Right atrium auricular region (tissue), 2 donors: ENCODE results near the gene ZDHHC8. TPM values are rescaled to one million over a fixed set of nuclear protein-coding genes. Genes with fewer than 3 reads are reported as not detected.

Experiments
- DNase-seq: peaks from one replicate; pipeline ENCODE4 v3.0.0-alpha.2; 2019; ENCODE audit warnings: low spot score
- H3K27ac ChIP-seq, 2 donors: fragments of 200-600 bp; sonication (generic); 1 replicate in 1 of 2; 2 replicates in 1 of 2; pipeline ENCODE4 v1.5.1; 2016 to 2019
- H3K27me3 ChIP-seq, 2 donors: fragments of 200-600 bp; sonication (generic); one replicate each; pipeline versions ENCODE4 v1.5.1 to v1.6.0; 2017 to 2019
- H3K36me3 ChIP-seq: fragments of 200-600 bp; sonication (generic); one replicate; pipeline ENCODE4 v1.5.1; 2016
- H3K4me1 ChIP-seq, 2 donors: fragments of 200-600 bp; sonication (generic); one replicate each; pipeline versions ENCODE4 v1.5.1 to v1.6.0; 2017 to 2019
- H3K4me3 ChIP-seq, 2 donors: fragments of 200-600 bp; sonication (generic); 1 replicate in 1 of 2; 2 replicates in 1 of 2; pipeline ENCODE4 v1.5.1; 2017 to 2019; ENCODE audit warnings: mild to moderate bottlenecking in 1 of 2, moderate library complexity in 1 of 2
- H3K9me3 ChIP-seq, 2 donors: fragments of 200-600 bp; sonication (generic); one replicate each; pipeline ENCODE4 v1.5.1; 2019
- total RNA-seq, 2 donors: library from RNA; depleted of rRNA; stranded (reverse); fragments of >200 nt; gene quantifications; one replicate each; pipeline ENCODE4 v1.1.0, GENCODE V29; 2016
- TF ChIP-seq, protein P1 (sequence below), 2 donors: fragments of 200-600 bp; sonication (generic); IDR thresholded peaks; one replicate each; pipeline ENCODE4 v1.5.1; 2019; ENCODE audit warnings: antibody characterized with exemption in 2 of 2

Gene ZDHHC8
- total RNA-seq, 2 donors from 2014 or later, result 13.5 to 16.6 TPM

DNA sequence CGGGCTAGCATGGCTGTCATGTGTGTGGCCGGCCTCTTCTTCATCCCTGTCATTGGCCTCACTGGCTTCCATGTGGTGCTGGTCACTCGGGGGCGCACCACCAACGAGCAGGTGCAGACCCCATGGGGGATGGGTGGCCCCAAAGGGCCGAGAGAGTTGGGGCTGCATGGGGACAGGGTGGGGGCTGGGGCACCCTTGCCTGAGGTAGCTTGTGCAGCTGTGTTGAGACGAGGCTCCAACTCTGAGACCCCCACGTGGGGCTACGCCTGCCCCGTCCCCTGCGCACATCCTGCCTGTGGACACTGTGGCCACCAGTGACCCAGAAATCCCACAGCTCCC, 8.5 kb downstream of the ZDHHC8 start:
- H3K27ac ChIP-seq, result no peak overlapping the region
- H3K4me1 ChIP-seq, result peaks cover 0 to 41% of the 10 kb centered on the region in 2 donors
- peaks cover 20% of the 10 kb centered on the region for H3K36me3 ChIP-seq
- no peak overlapping the region for H3K4me3 ChIP-seq
- no peaks in the 10 kb centered on the region for H3K27me3 ChIP-seq
- TF ChIP-seq, protein P1, sequence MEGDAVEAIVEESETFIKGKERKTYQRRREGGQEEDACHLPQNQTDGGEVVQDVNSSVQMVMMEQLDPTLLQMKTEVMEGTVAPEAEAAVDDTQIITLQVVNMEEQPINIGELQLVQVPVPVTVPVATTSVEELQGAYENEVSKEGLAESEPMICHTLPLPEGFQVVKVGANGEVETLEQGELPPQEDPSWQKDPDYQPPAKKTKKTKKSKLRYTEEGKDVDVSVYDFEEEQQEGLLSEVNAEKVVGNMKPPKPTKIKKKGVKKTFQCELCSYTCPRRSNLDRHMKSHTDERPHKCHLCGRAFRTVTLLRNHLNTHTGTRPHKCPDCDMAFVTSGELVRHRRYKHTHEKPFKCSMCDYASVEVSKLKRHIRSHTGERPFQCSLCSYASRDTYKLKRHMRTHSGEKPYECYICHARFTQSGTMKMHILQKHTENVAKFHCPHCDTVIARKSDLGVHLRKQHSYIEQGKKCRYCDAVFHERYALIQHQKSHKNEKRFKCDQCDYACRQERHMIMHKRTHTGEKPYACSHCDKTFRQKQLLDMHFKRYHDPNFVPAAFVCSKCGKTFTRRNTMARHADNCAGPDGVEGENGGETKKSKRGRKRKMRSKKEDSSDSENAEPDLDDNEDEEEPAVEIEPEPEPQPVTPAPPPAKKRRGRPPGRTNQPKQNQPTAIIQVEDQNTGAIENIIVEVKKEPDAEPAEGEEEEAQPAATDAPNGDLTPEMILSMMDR (IDR thresholded peaks at IDR 0.05), result no peak
- DNase-seq, result no peak
- no peaks in the 10 kb centered on the region for H3K9me3 ChIP-seq

GRCh38 chr22:20140521-20140964, 8.9 kb downstream of the ZDHHC8 start:
- DNase-seq, result no peak
- TF ChIP-seq, protein P1 (IDR thresholded peaks at IDR 0.05), result no peak
- Histone ChIP-seq H3K9me3 (no peaks in the 10 kb centered on the region), H3K36me3 (peaks cover 23% of the 10 kb centered on the region), H3K4me1 (peaks cover 0 to 36% of the 10 kb centered on the region in 2 donors), H3K4me3 (no peak overlapping the region), H3K27me3 (no peaks in the 10 kb centered on the region), H3K27ac (no peak overlapping the region)

DNA sequence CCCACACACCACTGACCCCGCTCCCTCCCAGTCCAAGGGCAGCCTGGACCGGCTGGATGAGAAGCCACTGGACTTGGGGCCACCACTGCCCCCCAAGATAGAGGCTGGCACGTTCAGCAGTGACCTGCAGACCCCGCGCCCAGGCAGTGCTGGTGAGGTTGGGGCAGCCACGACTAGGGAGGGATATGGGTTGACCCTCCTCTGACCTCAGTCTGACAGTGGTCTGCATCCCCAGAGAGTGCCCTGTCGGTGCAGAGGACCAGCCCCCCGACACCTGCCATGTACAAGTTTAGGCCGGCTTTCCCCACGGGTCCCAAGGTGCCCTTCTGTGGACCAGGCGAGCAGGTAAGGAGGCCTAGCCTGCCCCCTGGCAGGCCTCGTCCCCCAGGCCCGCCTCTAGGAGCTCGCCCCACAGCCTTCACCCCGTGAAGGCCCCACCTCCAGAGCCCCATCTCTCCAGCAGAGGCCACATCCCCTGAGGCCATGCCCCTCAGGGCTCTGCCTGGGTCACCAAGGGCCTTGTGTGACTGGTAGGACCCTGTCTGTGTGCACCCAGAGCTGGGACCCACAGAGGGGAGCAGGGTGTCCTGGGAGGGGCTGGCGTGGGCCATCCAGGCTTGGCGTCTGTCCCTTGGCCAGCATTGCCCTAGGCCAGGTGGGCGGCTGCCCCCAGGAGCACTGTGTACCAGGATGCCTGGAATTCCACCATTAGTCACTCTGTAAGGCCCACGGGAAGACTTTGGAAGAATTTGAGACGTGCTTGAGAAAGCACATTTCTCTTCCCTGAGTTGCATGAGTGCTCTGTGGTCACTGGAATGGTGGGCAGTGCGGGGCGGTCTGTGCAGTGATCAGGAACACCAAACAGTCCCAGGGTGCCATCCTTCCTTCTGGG, 9.8 kb downstream of the ZDHHC8 start:
- H3K4me3 ChIP-seq, result no peak overlapping the region
- DNase-seq, result no peak
- H3K36me3 ChIP-seq, result peaks cover 23% of the 10 kb centered on the region
- H3K4me1 ChIP-seq, result peaks cover 0 to 27% of the 10 kb centered on the region in 2 donors
- no peaks in the 10 kb centered on the region for H3K9me3 ChIP-seq
- H3K27me3 ChIP-seq, result no peaks in the 10 kb centered on the region
- TF ChIP-seq, protein P1 (IDR thresholded peaks at IDR 0.05), result no peak
- no peak overlapping the region for H3K27ac ChIP-seq

GRCh38 chr22:20142711-20143621, 11.4 kb downstream of the ZDHHC8 start:
- Histone ChIP-seq H3K27me3 (no peaks in the 10 kb centered on the region), H3K4me1 (peaks cover 0 to 12% of the 10 kb centered on the region in 2 donors), H3K4me3 (no peak overlapping the region), H3K27ac (no peak overlapping the region), H3K9me3 (no peaks in the 10 kb centered on the region), H3K36me3 (peaks cover 23% of the 10 kb centered on the region)
- TF ChIP-seq, protein P1 (IDR thresholded peaks at IDR 0.05), result no peak
- DNase-seq, result no peak

DNA sequence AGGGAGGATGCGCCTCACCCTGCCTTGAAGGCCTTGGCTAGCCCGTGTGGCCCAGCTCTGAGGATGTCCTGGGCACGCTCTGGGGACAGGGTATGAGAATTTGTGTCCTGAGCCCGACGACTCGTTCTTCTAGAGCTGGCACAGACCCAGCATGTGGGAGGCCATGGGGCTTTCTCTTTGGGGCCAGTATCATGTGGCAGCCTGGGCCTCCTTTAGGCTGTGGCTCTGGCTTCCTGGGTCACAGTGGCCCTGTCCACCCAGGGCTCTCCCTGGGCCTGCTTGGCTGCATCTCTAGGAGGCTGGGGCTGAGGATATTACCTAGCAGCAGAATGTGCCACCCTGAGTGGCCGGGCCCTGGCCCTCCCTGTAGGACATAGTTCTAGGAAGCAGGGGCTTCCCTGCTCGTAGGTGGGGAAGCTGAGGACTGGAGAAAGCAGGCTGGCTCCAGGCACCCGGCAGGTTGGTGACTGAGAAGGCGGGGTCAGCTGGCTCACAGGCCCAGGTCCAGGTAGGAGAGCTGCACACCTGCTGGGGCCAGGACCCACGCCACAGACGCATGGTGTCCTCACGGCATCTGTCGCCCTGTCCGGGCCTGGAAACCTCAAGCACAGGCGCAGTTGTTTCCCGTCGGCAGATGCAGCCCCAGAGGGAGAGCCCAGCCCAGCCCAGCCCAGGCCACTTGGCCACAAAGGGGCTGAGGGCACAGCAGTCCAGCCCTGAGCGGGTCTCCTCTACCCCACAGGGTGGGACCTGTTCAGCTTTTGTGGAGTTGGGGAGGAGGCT, 12.5 kb downstream of the ZDHHC8 start:
- H3K36me3 ChIP-seq, result peaks cover 23% of the 10 kb centered on the region

More for the DNA sequence above, 12.5 kb downstream of the ZDHHC8 start:
- H3K27ac ChIP-seq, result no peak overlapping the region
- DNase-seq, result no peak
- TF ChIP-seq, protein P1 (IDR thresholded peaks at IDR 0.05), result no peak
- no peak overlapping the region for H3K4me3 ChIP-seq
- H3K4me1 ChIP-seq, result peaks cover 0 to under 1% of the 10 kb centered on the region in 2 donors
- no peaks in the 10 kb centered on the region for H3K9me3 ChIP-seq
- no peaks in the 10 kb centered on the region for H3K27me3 ChIP-seq
